UCSD-AML1 (cell line): ENCODE results near the gene NXF2B.
"Not testable (repeated sequence)": the region's sequence is repeated elsewhere in the genome, so short reads cannot be mapped to it uniquely, and the experiment has no call there.

Experiments
- DNase-seq: peaks from one replicate; lab custom pipeline; 2025; ENCODE audit not compliant: unreplicated experiment; lab: John Stamatoyannopoulos, UW

NXF2B gene, protein sequence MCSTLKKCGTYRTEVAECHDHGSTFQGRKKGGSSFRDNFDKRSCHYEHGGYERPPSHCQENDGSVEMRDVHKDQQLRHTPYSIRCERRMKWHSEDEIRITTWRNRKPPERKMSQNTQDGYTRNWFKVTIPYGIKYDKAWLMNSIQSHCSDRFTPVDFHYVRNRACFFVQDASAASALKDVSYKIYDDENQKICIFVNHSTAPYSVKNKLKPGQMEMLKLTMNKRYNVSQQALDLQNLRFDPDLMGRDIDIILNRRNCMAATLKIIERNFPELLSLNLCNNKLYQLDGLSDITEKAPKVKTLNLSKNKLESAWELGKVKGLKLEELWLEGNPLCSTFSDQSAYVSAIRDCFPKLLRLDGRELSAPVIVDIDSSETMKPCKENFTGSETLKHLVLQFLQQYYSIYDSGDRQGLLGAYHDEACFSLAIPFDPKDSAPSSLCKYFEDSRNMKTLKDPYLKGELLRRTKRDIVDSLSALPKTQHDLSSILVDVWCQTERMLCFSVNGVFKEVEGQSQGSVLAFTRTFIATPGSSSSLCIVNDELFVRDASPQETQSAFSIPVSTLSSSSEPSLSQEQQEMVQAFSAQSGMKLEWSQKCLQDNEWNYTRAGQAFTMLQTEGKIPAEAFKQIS

DNA sequence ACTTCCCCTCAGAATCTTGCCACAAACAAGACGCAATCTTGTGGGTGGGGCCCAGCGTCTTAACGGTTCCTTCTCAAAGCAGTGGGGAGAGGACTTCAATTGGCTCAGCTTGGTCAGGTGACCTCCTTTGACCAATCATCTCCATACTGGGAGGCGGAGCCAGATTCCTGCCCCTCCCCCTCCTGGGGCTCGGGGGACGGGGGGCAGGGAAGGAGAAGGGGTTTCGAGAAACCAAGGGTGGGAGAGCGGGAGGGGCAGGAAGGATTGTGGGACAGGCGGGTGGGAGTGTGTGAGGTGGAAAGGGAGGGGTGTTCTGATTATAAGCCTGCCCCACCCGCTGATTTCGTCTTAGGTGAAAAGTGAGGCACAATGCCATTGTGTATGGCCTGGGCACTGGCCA lies at the start of gene NXF2B:
NXF2B (minus strand) TSS at position 101 of the 400 bp plus-strand sequence. CDS start 59,972 bp downstream, outside the sequence.
- DNase-seq: not testable (repeated sequence)

DNA sequence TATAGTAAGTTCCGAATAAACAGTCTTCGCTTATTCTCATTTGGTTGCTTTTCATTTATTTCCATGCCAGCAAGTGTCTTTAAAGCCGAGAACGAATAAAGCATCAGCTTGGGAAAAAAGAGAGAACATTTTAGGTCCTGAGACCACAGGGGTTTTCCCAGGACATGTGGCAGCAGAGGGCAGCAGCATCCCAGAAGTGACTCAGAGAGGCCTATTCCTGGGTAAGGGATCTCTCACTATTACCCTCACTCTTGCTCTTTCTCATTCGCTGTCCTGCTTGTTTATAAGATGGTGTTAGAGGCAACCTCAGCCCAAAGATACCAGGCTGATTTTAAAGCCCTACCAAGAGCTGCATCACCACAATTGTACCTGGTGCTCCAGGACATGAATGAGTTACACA lies 39.0 kb upstream of the NXF2B start:
- not testable (repeated sequence) for DNase-seq

DNA sequence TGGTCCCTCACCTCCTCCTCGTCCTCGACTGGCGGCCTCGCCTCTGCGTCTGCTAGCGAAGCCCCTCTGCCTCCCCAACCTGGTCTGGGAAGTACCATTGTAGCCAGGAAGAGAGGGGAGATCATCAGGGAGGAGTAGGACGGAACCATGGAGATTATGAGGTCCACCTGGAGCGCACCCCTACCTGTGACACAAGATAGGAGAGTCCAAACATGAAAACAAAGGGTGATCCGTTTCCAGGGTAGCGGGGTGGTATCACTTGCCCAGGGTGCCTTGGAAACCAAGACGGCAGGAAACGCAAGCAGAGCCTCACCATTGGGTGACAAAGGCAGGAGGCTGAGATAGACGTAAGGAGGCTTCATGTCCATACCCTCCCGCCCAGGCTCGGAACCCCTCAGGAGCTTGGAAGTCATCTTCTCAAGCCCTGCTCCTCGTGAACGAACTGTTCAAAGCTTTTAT lies 32.0 kb upstream of the NXF2B start, which contains the start of gene TCP11X2:
TCP11X2 (minus strand) TSS at position 51 of the 459 bp plus-strand sequence.
- DNase-seq: not testable (repeated sequence)

DNA sequence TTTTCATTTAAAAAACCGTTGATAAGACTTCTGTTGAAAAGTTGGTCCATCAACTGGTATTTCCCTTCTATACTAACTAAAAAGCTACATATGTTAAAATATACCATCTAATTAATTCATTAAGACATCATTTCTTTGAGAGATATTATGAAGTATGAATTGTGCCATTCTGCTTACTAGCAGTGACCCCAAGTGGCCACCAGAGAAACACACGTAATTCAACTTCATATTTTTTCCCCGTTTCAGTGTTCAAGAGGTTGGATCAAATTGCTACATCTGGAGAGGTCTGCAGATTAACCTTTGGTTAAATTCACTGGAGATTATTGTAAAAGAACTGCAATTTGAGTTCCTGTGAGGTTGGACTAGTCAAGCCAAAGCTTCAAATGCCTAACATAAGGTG lies 30.4 kb upstream of the NXF2B start:
- DNase-seq: not testable (repeated sequence)

DNA sequence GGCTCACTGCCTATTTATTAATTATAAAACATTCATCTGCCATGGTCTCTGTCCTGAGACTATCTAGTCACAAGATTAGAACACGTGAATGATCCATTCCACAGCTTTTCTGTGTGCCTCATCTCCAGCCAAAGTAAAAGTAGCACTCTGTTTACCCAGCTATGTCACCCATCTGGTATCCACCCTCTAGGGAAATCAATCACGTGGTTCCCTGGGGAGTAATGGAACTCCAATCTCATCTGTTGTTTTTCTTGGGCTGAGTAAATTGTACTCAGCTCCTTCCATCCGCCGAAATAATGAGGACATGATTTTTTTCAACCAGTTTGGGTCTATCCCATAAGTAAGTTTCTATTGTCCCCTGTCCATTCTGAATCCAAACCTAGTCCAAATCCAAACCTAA lies 18.8 kb upstream of the NXF2B start:
- not testable (repeated sequence) for DNase-seq

DNA sequence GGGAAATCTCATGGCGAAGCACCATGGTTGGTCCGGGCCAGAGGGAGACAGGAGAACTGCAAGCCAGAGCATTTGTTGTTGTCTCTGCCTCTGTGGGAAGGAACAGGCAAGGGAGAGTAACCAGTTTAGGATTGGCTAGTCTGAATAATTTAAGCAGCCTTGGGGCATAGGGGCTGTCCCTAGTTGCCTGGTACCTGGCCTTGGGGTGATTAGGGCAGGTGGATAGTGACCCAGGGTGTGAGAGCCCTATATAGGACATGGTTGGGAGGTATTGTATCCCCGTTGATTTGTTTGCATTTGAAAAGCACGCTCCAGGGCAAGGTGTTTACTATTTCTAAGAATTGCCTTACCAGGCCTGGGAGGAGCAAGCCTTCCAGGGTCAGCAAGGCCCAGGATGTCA lies 25.3 kb downstream of the NXF2B start:
- not testable (repeated sequence) for DNase-seq

DNA sequence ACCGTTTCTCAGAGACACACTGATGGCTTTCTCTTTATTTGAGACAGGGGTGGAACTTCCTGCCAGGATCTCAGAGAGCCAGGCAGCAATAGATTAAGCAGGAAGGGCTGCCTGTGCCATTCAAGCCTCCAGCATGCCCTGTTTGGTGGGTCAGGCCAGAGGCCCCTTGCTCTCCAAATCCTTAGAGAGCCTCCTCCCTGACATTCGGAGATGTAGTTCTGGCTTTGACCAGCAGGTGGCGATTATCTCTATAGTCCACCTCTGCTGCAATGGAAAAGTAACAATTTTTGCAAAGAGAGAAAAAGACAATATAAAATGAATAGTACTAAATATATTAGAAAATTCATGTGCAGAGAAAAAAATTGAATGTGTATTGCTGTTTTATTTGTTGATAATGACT lies 93.9 kb downstream of the NXF2B start:
- DNase-seq: no peak

DNA sequence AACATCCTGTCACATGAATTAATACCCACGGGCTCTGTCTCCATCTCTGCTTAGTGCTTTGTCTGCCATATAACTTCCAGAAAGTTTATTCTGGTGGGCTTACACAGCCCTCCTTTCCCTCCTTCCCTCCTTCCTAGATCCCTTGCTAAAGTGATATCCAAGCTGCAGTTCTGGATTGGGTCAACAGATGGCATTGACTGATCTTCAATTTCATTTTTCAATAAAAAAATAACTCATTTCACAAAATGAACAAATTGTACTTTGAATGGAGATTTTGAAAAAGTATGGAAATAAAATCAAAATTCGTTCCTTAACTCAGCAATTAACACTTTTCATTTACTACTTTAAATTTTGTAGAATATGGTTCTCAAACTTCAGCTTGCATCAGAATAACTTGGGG lies 97.9 kb downstream of the NXF2B start:
- DNase-seq: no peak

DNA sequence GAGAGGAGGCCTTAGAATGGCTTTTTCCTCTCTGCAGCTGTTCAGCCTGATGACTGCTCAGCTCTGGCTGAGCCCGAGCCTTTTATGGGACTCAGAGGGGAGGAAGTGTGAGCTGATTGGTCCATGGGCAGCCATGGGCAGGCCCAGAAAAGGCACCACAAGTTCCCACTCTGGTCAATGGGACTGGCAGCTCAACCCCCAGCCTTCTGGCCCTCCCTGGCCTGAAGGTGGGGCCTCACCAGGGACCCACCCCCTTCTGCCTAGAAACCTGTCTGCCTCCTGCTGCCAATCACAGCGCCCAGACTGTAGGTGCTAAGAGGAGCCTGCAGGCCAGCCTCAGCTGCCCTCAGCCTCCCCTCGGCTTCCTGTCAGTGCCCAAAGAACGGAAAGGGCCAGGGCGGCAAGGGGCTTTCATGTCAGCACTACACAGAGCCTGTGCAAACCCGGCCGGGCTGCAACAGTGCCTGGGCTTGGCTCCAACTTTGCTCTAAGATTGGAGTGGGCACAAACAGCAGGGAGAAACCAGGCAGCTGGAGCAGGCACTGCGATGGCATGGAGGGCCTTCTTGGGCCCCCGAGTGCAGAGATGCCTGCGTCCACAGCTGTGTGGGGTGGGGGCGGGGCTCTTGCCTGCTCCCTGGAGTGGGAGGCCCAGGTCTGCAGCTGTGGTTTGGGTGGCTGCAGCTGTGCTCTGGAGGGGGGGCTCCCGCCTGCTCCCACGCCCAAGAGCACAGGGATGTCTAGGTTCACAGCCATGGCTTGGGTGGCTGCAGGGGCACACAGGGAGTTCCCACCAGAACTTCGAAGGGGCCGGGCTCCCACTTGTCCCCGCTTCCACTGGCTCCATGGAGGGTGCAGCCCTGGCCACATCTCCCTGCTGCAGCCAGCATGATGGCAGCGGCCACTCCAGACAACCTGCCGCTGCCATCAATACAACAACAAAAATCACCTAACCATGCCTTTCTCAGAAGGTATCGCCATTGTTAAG lies 100.2 kb downstream of the NXF2B start:
- DNase-seq: no peak

DNA sequence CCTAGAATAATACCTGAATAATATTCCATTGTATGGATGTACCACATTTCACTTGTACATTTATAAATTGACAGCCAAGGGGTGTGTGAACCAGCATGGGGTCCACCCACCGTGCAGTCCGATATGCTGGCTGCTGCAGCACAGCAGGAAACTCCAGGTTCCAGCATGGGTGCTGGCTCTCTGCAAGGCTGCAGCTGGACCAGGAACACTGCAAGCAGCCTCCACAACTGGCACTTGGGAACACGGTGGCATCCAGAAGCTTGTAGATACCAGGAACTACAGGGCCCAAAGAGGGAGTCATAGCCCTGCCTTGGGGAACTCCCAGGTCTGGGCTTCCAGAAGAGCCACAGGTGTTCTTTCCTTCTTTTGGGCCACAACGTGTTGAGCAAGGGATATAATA lies 101.6 kb downstream of the NXF2B start:
- no peak for DNase-seq
